EH (cell line): ENCODE results near the gene EGLN3.
A peak's percentile ranks its signal among the peaks of the same experiment; 100 is the strongest.

Source experiments
- DNase-seq: peaks from one replicate; pipeline ENCODE4 v3.0.0-alpha.2; 2015; ENCODE audit warnings: low read depth

The EGLN3 gene

GRCh38 chr14:33962016-33962415 lies 11.1 kb upstream of the EGLN3 start:
- DNase-seq: no peak

- DNase-seq: no peak
Measured at GRCh38 chr14:33959692-33960151, 8.8 kb upstream of the EGLN3 start.

GRCh38 chr14:33958605-33959226 lies 7.8 kb upstream of the EGLN3 start:
- DNase-seq: no peak

- DNase-seq: no peak
Measured at GRCh38 chr14:33957993-33958392, 7.1 kb upstream of the EGLN3 start.

GRCh38 chr14:33957299-33957698 lies 6.4 kb upstream of the EGLN3 start:
- no peak for DNase-seq

- DNase-seq: no peak
Measured at GRCh38 chr14:33956640-33957039, 5.8 kb upstream of the EGLN3 start.

- DNase-seq: no peak
Measured at GRCh38 chr14:33954016-33954598, 3.2 kb upstream of the EGLN3 start.

- DNase-seq: no peak
Measured at GRCh38 chr14:33952541-33952940, 1.7 kb upstream of the EGLN3 start.

- no peak for DNase-seq
Measured at GRCh38 chr14:33951183-33951840, 438 bp upstream of the EGLN3 start.

- DNase-seq: no peak
Measured at GRCh38 chr14:33949411-33949893, 1.4 kb downstream of the EGLN3 start.

- no peak for DNase-seq
Measured at GRCh38 chr14:33948869-33949408, 1.9 kb downstream of the EGLN3 start.

- no peak for DNase-seq
Measured at GRCh38 chr14:33948145-33948868, 2.6 kb downstream of the EGLN3 start.

GRCh38 chr14:33946679-33947476 lies 4.0 kb downstream of the EGLN3 start:
- DNase-seq: no peak

- no peak for DNase-seq
Measured at GRCh38 chr14:33945210-33946088, 5.4 kb downstream of the EGLN3 start.

GRCh38 chr14:33943096-33943883 lies 7.6 kb downstream of the EGLN3 start:
- no peak for DNase-seq

- no peak for DNase-seq
Measured at GRCh38 chr14:33941718-33942117, 9.2 kb downstream of the EGLN3 start.

GRCh38 chr14:33940561-33941011 lies 10.3 kb downstream of the EGLN3 start:
- DNase-seq: no peak

- peak; percentile 36 for DNase-seq
Measured at GRCh38 chr14:33938131-33938949, 12.5 kb downstream of the EGLN3 start.

- DNase-seq: no peak
Measured at GRCh38 chr14:33936391-33936790, 14.5 kb downstream of the EGLN3 start.
